Right cardiac atrium (tissue), 5 donors: ENCODE data around the gene MCF2L2. TPM values are rescaled to one million over a fixed set of nuclear protein-coding genes. Genes with fewer than 3 reads are reported as not detected.
"Not testable (repeated sequence)": the region's sequence is repeated elsewhere in the genome, so short reads cannot be mapped to it uniquely, and the experiment has no call there.

Experiments
- ATAC-seq, 2 donors: fragments of 200-7000 bp; cut with Tn5 transposase; one replicate each; pipeline versions ENCODE4 v1.8.0 to v1.9.1; 2020; ENCODE audit warnings: moderate library complexity in 2 of 2, mild to moderate bottlenecking in 1 of 2
- DNase-seq, 3 donors: peaks; one replicate each; pipeline ENCODE4 v3.0.0-alpha.2; 2020
- H3K27ac ChIP-seq: one replicate; pipeline ENCODE4 v1.5.1; 2013; ENCODE audit warnings: mild to moderate bottlenecking, low read length, control low read depth, moderate library complexity
- H3K27me3 ChIP-seq: one replicate; pipeline ENCODE4 v1.6.1; 2013; ENCODE audit not compliant: control insufficient read depth, insufficient read depth
- H3K4me1 ChIP-seq: one replicate; pipeline ENCODE4 v1.6.1; 2013; ENCODE audit warnings: low read length; ENCODE audit not compliant: control insufficient read depth, insufficient read depth
- H3K4me3 ChIP-seq: one replicate; pipeline ENCODE4 v1.5.1; 2013; ENCODE audit warnings: low read length, control low read depth
- H3K9me3 ChIP-seq: one replicate; pipeline ENCODE4 v1.6.1; 2013; ENCODE audit warnings: low read length; ENCODE audit not compliant: control insufficient read depth
- WGBS: extraction: QIAGEN DNeasy Blood & Tissue Kit; methylation state at CpG from one replicate; pipeline ENCODE4 v1.1.7; 2013; 5-methylcytosine and 5-hydroxymethylcytosine counted together
- intact Hi-C, 4 donors: fragments of 100-400 bp; cut with DNase I; formaldehyde crosslinking; loops; one replicate each; pipeline versions ENCODE4 v1.11.0 to v1.14.0; 2022 to 2023
- polyA plus RNA-seq: library from polyadenylated mRNA; stranded (reverse); fragments of 200-250 nt; gene quantifications from one replicate; pipeline ENCODE4 v1.2.3, GENCODE V29; 2013
- total RNA-seq, 4 donors: library from RNA; stranded (reverse); fragmentation: NEBNext Ultra II Directional; extraction: Animal tissue kit (Norgen Biotek cat#: 25700); gene quantifications; one replicate each; pipeline ENCODE4 v1.2.1, GENCODE V29; 2021
- donor health status: healthy with polysubstance abuse.
- donor health status: DM: no; HTN: yes; CAD: no.
- donor health status: DM: no; HTN: no; CAD: no.
- donor health status: DM: no; HTN: yes; CAD: no; lungs with severe emphysema.
- donor health status: DM: yes; HTN: yes; CAD: no.

The MCF2L2 gene
- total and polyA plus RNA-seq, 5 donors = 0.07 to 0.32 (median 0.23) TPM; not detected in 2

DNA sequence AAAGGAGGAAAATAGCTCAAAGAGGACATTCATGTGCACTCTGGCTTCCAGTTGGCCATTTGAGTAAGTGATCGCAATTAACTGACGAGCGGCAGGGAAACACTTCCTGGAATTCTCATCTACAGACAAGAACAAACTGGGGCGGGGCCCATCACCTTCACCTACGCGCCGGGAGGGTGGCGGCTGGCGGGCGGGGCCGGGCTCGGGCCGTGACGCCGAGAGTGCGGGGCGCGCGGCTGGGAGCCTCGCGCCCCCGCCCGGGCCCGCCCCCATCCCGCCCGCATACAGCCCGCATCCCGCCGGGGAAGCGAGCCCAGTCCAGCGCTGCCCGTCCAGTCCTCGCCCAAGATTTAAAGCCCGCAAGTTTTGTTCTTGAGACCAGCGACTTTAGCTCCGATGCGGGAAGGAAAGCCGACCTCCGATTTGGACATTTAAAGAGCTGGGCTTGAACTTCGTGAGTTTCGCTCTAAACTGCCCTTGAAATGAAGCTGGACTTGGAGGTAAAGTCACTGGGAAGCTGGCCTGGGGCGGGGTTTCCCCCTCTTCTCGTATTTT lies 175.4 kb downstream of the MCF2L2 start, which contains the start of gene B3GNT5:
TSS of gene B3GNT5 (plus strand) at position 281 of the 555 bp plus-strand sequence. CDS start 16,546 bp downstream, outside the sequence.
- peak; percentile 24 to 59 for ATAC-seq
- DNase-seq = peak; percentile 45 to 62 (median 61)
- Histone ChIP-seq H3K9me3 (no peaks in the 10 kb centered on the region), H3K4me1 (no peaks in the 10 kb centered on the region), H3K27me3 (no peaks in the 10 kb centered on the region), H3K4me3 (peak within 1 kb of the TSS; percentile 97), H3K27ac (peak within 1 kb of the TSS; percentile 81)
- intact Hi-C loops = loop anchor here in 1 of 4 donors (2.0 kb wide), 1 partner anchor 42 kb away; no protein-coding TSS in a partner anchor
- WGBS = 1% methylated on average over 43 of the region's 43 CpGs

DNA sequence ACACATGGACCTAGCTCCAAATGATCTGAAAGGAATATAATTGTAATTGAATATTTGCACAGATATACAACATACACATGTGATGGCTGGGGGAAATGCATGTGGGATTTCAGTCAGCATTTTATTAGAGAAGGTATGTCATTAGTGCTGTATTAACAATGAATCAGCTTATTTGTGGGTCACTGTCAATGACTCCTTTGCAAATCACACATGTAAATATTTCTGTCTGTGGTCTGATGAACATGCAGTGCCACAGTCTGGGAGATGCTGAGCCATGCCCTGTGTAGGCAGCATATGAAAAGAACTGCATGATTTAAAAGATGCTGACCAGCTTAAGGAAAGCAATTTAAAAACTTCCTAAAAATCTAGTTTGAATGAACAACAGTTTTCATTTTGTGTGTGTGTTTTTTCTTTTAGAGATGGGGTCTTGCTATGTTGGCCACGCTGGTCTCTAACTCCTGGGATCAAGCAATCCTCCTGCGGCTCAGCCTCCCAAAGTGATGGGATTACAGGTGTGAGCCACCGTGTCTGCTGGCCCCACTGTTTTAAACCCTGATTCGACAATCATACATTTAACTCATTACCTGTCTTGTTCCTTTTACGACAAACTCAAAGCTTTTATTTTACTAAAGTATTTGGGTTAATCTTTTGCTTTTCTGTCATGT lies 176.2 kb downstream of the MCF2L2 start:
- DNase-seq = no peak
- Histone ChIP-seq H3K4me3 (no peak overlapping the region), H3K9me3 (no peaks in the 10 kb centered on the region), H3K27ac (no peak overlapping the region), H3K27me3 (no peaks in the 10 kb centered on the region), H3K4me1 (no peaks in the 10 kb centered on the region)
- 95% methylated on average over 5 of the region's 5 CpGs for WGBS
- ATAC-seq = no peak
- intact Hi-C loops = loop anchor here in 1 of 4 donors (2.0 kb wide), 1 partner anchor 41 kb away; no protein-coding TSS in a partner anchor

DNA sequence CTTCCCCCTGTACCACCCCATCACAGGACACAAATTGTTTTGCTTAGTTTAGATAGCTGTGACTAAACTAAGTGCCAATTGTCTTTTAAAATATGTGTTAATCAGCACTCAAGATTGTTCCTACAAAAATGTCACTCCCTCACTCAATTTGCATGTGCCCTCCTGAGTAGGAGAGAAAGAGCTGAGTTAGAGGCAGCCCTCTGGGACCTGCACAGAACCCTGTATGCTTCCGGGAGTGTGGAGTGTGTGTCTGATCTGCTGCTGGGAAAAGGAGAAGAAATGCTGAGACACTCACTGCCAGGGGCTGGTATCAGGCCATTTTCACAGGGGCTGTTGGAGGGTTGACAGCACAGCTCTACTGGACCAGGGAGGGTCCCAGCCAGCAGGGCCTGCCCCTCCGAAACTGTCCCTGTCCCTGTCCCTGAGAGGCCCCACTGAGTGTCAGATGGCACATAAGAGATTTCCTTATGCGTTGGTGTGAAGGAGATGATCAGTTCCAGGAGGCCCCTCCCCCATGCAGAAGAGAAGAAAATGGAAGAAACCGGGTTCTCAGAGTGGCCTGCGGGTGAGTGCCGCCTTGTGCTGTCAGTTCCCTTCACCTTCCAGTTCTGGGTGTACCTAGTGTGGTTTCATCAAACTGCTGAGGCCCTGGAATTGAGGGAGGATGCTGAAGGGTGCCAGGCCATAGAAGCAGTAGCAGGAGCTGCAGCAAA lies 179.3 kb downstream of the MCF2L2 start:
- WGBS = 78% methylated on average over 6 of the region's 6 CpGs
- no peak for DNase-seq
- intact Hi-C loops = no loop called here
- no peak overlapping the region for H3K4me3 ChIP-seq
- no peaks in the 10 kb centered on the region for H3K4me1 ChIP-seq
- no peak overlapping the region for H3K27ac ChIP-seq
- no peak for ATAC-seq
- no peaks in the 10 kb centered on the region for H3K27me3 ChIP-seq
- H3K9me3 ChIP-seq = no peaks in the 10 kb centered on the region

DNA sequence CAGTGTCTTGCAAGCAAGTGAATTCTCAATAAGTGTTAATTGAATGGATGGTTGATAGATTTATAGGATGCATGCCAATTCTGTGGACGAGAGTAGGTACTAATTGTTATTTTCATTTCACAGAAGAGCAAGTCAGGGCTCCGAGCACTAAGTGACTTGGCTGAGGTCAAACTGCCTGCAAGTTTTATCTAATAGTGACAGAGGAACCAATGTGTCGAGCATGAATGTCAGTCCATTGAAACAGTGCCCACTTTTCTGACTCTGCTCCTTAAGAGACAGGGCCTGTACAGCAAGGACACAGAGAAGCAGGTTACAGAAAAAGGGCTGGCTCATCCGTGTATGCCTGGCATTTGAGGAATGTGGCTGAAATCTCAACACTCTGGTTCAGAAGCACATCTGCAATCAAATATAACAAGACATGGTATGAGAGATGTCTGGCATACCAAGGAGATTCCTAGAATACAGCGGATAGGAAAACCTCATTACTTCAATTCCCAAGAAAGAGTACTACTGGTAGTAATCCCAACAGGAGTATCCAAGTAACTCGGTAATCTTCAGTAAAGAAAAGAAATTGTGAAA lies 181.3 kb downstream of the MCF2L2 start:
- Histone ChIP-seq H3K9me3 (no peaks in the 10 kb centered on the region), H3K4me1 (no peaks in the 10 kb centered on the region), H3K4me3 (no peak overlapping the region), H3K27ac (no peak overlapping the region), H3K27me3 (no peaks in the 10 kb centered on the region)
- DNase-seq = no peak
- WGBS = 63% methylated on average over 6 of the region's 6 CpGs
- intact Hi-C loops = no loop called here
- ATAC-seq = no peak

DNA sequence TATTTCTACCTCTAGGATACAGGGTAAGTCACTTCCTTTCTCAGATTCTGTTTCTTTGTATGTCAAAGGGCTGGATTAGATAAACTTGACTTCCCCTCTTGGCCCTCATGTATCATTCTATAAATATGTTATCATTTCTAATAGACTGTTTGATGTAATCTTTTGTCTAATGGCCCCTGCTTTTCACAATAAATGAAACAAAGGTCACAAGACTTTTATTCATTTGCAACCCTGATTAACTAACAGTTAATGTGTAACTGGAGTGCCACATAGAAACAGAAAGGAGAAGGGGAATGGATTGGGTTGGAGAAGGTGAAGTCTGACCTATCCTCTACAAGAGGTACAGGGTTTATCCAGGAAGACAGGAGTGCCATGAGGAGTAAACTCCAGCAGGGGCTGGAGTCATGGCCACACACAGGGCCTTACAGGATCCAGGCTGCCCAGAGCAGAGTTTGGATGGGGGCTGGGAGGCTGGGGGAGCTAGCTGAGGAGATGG lies 183.4 kb downstream of the MCF2L2 start:
- H3K27ac ChIP-seq = no peak overlapping the region

DNA sequence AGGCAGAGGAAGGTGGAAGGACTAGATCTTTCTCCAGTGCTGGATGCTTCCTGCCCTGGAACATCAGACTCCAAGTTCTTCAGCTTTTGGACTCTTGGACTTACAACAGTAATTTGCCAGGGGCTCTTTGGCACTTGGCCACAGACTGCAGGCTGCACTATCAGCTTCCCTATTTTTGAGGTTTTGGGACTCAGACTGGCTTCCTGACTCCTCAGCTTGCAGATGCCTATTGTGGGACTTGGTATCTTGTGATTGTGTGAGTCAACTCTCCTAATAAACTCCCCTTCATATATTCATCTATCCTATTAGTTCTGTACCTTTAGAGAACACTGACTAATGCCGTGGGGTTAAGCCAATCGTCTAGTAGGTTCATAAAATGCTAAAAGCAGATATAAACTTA lies 184.2 kb downstream of the MCF2L2 start:
- intact Hi-C loops = no loop called here
- peak; percentile 41 to 77 (median 73) for DNase-seq
- Histone ChIP-seq H3K27ac (no peak overlapping the region), H3K4me3 (no peak overlapping the region), H3K9me3 (no peaks in the 10 kb centered on the region), H3K27me3 (no peaks in the 10 kb centered on the region), H3K4me1 (no peaks in the 10 kb centered on the region)
- 65% methylated on average over 2 of the region's 2 CpGs for WGBS
- no peak for ATAC-seq

More for the DNA sequence above, 183.4 kb downstream of the MCF2L2 start:
- Histone ChIP-seq H3K9me3 (no peaks in the 10 kb centered on the region), H3K4me3 (no peak overlapping the region), H3K4me1 (no peaks in the 10 kb centered on the region), H3K27me3 (no peaks in the 10 kb centered on the region)
- no peak for DNase-seq
- peak in 1 of 2 donors; percentile 11 for ATAC-seq
- intact Hi-C loops = no loop called here

DNA sequence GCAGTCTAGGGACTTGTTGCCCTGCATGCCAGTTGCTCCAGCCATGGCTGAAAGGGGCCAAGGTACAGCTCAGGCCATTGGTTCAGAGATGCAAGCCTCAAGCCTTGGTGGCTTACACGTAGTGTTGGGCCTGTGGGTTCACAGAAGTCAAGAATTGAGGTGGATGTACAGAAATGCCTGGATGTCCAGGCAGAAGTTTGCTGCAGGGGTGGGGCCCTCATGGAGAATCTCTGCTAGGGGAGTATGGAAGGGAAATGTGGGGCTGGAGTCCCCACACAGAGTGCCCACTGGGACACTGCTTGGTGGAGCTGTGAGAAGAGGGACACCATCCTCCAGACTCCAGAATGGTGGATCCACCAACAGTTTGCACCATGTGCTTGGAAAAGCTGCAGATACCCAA lies 186.0 kb downstream of the MCF2L2 start:
- WGBS = 84% methylated on average over 1 of the region's 1 CpG
- Histone ChIP-seq H3K4me3 (no peak overlapping the region), H3K27me3 (no peaks in the 10 kb centered on the region), H3K27ac (no peak overlapping the region), H3K4me1 (no peaks in the 10 kb centered on the region), H3K9me3 (no peaks in the 10 kb centered on the region)
- no peak for DNase-seq
- ATAC-seq = no peak
- intact Hi-C loops = no loop called here

DNA sequence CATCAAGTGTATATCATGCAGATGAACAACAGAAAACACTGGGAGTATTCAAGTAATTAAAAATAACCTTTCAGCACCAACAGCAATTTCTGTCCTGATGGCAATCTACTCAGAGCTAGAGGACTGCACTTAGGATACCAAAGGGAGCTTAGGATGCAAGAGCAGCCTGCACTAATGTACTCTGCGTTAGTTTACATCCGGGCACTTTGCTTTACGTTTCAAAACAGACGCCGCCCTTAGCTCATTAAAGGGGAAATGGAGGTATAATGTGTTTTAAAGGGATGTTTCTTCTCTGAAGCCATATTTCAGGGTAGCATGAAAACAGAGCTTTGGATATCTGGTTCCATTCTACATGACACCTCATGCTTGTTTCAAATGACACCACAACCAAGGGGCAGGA lies 189.4 kb downstream of the MCF2L2 start:
- Histone ChIP-seq H3K27ac (no peak overlapping the region), H3K4me3 (no peak overlapping the region), H3K27me3 (no peaks in the 10 kb centered on the region), H3K9me3 (no peaks in the 10 kb centered on the region), H3K4me1 (no peaks in the 10 kb centered on the region)
- intact Hi-C loops = no loop called here
- ATAC-seq (no peak), DNase-seq (no peak)
- WGBS = 78% methylated on average over 5 of the region's 5 CpGs

DNA sequence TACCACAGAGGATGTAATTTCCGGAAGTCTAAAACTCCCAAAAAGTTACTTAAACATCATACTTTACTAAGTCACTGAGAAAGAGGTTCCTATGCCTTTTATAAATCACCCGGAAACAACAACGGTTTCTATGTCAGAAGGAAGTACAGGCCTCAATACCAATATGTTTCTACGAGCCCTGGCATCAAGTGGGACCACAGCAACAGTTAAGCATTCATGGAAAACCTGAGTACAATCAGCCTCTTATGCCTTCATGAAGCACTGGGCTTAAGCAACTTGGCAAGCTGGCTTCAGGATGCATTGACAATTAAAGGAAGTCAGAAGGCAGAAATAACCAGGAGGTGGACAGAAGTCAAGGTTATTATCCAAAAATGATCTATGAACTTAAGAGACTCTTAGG lies 194.5 kb downstream of the MCF2L2 start:
- ATAC-seq (no peak), DNase-seq (no peak)
- intact Hi-C loops = no loop called here
- H3K4me3 ChIP-seq = no peak overlapping the region
- H3K9me3 ChIP-seq = no peaks in the 10 kb centered on the region
- no peak overlapping the region for H3K27ac ChIP-seq
- H3K27me3 ChIP-seq = no peaks in the 10 kb centered on the region
- no peaks in the 10 kb centered on the region for H3K4me1 ChIP-seq
- 49% methylated on average over 4 of the region's 4 CpGs for WGBS

DNA sequence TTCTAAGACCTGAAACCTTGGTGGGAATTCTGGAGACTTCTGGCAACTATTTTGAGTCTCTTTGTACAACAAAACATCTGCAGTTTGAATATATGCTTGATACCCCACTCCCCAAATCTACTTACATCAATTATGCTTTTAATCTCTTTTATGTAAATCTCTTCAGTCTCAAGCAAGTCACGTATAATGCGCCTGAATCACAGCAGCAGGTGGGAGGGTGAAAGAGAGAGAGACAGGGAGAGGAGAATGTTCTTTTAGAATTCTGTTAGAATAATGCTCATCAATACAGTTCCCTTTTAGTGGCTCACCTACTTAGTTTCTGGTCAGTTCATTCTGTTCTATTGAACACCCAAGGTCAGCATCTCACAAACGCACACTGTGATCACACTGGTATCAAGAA lies 197.6 kb downstream of the MCF2L2 start:
- DNase-seq = no peak

DNA sequence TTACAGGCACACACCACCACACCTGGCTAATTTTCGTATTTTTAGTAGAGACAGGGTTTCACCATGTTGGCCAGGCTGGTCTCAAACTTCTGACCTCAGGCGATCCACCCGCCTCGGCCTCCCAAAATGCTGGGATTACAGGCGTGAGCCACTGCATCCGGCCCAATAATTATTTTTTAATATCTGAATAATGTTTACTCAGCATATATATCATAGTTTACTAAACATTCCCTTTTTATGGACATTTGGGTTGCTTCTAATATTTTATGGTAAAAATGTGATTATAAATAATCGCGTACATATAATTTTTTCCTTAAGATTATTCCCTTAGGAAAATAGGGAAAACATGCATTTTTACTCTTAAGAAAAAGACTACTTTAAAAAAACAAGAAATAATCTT lies 198.2 kb downstream of the MCF2L2 start:
- H3K4me3 ChIP-seq, H3K27me3 ChIP-seq, DNase-seq, H3K27ac ChIP-seq, ATAC-seq, intact Hi-C loops, H3K4me1 ChIP-seq, H3K9me3 ChIP-seq: not testable (repeated sequence)
- 95% methylated on average over 8 of the region's 8 CpGs for WGBS

More for the DNA sequence above, 197.6 kb downstream of the MCF2L2 start:
- Histone ChIP-seq H3K4me1 (no peaks in the 10 kb centered on the region), H3K9me3 (no peaks in the 10 kb centered on the region), H3K27me3 (no peaks in the 10 kb centered on the region), H3K4me3 (no peak overlapping the region), H3K27ac (no peak overlapping the region)
- intact Hi-C loops = no loop called here
- ATAC-seq = no peak
- 93% methylated on average over 3 of the region's 3 CpGs for WGBS
